Coronary artery (tissue), 2 donors: ENCODE data around the gene C16orf87.
"Not testable (repeated sequence)": the region's sequence is repeated elsewhere in the genome, so short reads cannot be mapped to it uniquely, and the experiment has no call there.

ENCODE experiments used
- DNase-seq: peaks from one replicate; pipeline ENCODE4 v3.0.0-alpha.2; 2017; ENCODE audit warnings: low spot score
- H3K27ac ChIP-seq, 2 donors: fragments of 200-600 bp; sonication (generic); one replicate each; pipeline ENCODE4 v1.5.1; 2016 to 2019
- H3K4me3 ChIP-seq: fragments of 200-600 bp; sonication (generic); 2 replicates; pipeline ENCODE4 v1.5.1; 2016; ENCODE audit warnings: mild to moderate bottlenecking, moderate library complexity
- TF ChIP-seq, protein P1 (sequence below): fragments of 200-600 bp; sonication (generic); IDR thresholded peaks from one replicate; pipeline ENCODE4 v1.5.1; 2019; ENCODE audit warnings: antibody characterized with exemption

C16orf87 gene

DNA sequence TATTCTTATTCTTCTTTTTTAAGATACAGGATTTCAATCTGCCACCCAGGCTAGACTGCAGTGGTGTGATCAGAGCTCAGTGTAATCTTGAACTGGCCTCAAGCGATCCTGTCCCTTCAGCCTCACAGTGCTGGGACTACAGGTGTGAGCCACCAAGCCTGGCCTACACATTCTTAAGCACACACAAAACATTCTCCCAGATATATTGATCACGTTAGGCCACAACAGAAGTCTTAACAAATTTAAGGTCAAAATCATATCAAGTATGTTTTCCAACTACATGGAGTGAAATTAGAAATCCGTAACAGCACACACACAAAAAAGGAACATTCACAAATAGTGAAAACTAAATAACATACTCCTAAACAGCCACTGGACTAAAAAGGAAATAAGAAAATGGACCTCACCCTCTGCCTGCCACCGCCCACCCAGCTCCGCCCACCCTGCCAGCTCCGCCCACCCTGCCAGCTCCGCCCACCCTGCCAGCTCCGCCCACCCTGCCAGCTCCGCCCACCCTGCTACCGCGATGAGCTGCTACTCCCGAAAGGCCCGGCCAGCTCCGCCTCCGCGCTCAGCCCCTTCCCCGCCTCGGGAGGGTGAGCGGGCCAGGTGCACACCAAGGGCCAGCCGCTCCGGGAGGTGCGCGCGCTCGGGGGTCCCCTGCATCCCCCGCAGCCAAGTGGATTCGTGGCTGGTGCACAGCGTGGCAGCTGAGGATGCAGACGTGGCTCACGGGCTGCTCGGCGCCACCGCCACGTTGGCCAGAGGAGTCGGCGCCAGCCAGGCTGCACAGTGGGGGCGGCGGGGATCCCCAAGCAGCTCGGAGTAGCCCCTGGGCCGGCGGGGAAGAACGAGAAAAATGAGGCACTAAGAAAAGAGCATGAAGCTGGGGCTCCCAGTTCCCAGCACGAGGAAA lies 41.2 kb downstream of the C16orf87 start:
- TF ChIP-seq, protein P1, sequence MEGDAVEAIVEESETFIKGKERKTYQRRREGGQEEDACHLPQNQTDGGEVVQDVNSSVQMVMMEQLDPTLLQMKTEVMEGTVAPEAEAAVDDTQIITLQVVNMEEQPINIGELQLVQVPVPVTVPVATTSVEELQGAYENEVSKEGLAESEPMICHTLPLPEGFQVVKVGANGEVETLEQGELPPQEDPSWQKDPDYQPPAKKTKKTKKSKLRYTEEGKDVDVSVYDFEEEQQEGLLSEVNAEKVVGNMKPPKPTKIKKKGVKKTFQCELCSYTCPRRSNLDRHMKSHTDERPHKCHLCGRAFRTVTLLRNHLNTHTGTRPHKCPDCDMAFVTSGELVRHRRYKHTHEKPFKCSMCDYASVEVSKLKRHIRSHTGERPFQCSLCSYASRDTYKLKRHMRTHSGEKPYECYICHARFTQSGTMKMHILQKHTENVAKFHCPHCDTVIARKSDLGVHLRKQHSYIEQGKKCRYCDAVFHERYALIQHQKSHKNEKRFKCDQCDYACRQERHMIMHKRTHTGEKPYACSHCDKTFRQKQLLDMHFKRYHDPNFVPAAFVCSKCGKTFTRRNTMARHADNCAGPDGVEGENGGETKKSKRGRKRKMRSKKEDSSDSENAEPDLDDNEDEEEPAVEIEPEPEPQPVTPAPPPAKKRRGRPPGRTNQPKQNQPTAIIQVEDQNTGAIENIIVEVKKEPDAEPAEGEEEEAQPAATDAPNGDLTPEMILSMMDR = no peak
- Histone ChIP-seq H3K4me3 (peak overlapping the region; percentile 82), H3K27ac (peak overlapping the region in 1 of 2 donors; percentile 59)
- peak; percentile 81 for DNase-seq

DNA sequence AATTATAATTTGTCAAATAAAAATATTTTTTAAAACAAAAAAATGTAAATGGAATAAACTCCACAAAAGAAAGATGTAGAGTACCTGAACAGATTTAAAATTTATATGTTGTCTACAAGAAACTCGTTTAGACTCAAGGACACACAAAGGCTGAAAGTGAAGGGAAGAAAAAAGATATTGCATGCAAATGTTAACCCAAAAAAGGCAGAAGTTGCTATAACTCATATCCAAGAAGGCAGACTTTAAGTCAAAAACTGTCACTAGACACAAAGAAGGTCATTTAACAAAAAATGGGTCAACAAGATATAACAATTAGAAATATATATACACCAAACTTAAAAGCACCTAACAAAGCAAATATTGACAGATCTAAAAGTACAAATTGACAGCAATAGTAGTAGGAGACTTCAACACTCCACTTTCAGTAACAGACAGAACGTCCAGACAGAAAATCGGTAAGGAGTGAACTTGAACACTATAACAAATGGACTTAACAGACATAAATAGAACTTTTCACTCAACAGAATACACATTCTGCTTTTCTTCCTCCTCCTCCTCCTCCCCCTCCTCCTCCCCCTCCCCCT lies 42.0 kb downstream of the C16orf87 start:
- Histone ChIP-seq H3K4me3 (no peak overlapping the region), H3K27ac (no peak overlapping the region)
- no peak for DNase-seq
- TF ChIP-seq, protein P1 = no peak

DNA sequence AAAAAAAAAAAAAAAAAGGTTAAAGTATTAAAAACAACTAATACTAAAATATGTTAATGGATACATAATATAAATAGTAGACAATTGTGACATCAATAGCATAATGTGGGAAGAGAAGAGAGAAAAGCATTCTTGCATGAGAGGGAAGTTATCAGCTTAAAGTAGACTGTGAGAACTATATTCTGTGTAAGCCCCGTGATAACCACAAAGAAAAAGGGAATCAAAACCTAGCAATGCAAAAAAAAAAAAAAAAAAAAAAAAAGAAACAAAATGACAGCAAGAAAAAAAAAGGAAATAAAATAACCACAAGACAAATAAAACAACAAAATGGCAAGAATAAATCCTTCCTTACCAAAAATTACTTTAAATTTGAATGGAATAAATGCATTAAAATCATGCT lies 43.1 kb downstream of the C16orf87 start:
- no peak for DNase-seq
- TF ChIP-seq, protein P1 = no peak
- no peak overlapping the region for H3K4me3 ChIP-seq

DNA sequence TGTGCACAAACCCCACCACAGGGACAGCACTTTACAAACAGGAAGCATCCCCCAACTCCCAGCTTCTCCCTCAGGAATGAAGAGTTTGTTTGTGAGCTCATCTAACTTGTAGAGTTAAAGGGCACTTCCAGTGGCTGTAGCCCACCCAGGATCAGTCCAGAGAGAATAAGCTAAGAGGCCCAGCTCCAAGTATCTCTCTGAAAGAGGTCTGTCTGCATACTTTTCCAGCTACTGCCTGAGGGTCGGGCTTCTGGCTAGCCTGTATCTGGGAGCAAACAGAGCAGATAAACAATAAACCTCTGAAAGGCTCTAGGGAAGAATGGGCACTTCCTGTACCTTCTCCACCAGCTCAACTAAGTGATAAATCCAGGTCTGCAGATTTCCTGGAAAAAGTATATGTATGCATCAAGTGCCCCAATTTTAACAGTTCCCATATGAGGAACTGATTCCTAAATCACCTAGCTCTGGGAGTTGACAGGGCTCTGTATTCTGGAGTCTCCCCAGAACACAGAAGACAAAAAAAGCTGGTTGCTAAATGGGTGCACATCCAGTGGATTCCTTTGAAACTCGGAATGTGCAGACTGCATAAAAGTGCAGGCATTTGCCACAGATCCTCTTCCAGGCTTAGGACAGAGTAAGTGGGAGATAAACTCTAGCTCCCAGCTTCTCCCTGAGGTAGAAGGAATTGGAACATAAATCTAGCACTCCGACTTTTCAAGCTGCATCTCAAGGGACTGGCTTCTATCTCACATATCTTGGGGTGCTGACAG lies 45.7 kb downstream of the C16orf87 start:
- DNase-seq = no peak
- Histone ChIP-seq H3K4me3 (no peak overlapping the region), H3K27ac (no peak overlapping the region)
- TF ChIP-seq, protein P1 = no peak

More for the DNA sequence above, 43.1 kb downstream of the C16orf87 start:
- no peak overlapping the region for H3K27ac ChIP-seq

DNA sequence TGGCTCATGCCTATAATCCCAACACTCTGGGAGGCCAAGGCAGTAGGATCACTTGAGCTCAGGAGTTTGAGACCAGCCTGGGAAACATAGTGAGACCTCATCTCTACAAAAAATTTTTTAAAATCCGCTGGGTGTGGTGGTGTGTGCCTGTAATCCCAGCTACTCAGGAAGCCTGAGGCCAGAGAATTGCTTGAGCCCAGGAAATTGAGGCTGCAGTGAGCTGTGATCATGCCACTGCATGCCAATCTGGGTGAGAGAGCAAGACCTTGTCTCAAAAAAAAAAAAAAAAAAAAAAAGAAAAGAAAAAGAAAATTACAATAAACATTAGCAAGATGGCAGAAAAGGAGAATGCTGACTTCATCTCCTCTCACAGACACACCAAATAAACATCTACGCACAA lies 46.4 kb downstream of the C16orf87 start:
- H3K27ac ChIP-seq, DNase-seq, H3K4me3 ChIP-seq: not testable (repeated sequence)

DNA sequence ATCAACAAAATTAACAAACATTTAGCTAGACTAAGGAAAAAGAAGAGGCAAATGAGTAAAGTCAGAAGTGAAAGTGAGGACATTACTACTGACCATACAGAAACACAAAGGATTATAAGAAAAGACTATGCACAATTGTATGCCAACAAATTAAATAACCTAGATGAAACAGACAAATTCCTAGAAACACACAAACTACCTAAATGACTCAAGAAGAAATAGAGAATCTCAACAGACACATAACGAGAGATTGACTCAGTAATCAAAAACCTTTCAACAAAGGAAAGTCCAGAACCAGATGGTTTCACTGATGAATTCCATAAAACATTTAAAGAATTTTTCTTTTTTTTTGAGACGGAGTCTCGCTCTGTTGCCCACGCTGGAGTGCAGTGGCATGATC lies 47.2 kb downstream of the C16orf87 start:
- DNase-seq = no peak
- H3K4me3 ChIP-seq = no peak overlapping the region
- TF ChIP-seq, protein P1 = no peak

DNA sequence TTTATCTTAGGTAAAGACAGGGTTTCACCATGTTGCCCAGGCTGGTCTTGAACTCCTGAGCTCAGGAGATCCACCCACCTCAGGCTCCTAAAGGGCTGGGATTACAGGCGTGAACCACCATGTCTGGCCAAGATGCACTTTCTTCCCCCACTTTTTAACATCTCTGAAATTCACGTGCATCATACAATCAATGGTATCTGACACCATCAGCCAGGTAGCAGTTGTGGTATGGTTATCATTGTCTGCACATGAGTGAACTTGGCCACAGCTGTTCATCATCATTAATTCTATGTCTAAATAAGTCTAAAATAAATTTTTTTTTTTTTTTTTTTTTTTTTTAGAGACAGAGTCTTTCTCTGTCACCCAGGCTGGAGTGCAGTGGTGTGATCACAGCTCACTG lies 48.7 kb downstream of the C16orf87 start:
- TF ChIP-seq, protein P1 = no peak
- Histone ChIP-seq H3K27ac (no peak overlapping the region), H3K4me3 (no peak overlapping the region)
- DNase-seq = no peak

More for the DNA sequence above, 47.2 kb downstream of the C16orf87 start:
- no peak overlapping the region for H3K27ac ChIP-seq
